CD4-positive, CD25-positive, alpha-beta regulatory T cell (primary cell): Measurements from ENCODE around the gene CCDC7. TPM values are rescaled to one million over a fixed set of nuclear protein-coding genes. Genes with fewer than 3 reads are reported as not detected.
A peak's percentile ranks its signal among the peaks of the same experiment; 100 is the strongest.
"Not testable (repeated sequence)": the region's sequence is repeated elsewhere in the genome, so short reads cannot be mapped to it uniquely, and the experiment has no call there.

ENCODE experiments used
- ATAC-seq, 2 donors: fragments of 150-1000 bp; cut with Tn5 transposase; one replicate each; pipeline ENCODE4 v1.10.0; 2021; ENCODE audit warnings: low read depth in 2 of 2, moderate number of reproducible peaks in 2 of 2, moderate library complexity in 1 of 2
- DNase-seq, 3 donors: peaks; one replicate each; pipeline versions ENCODE4 v3.0.0 to v3.0.0-alpha.2; 2012 to 2022; ENCODE audit warnings: mixed read lengths in 1 of 3
- H3K27ac ChIP-seq: one replicate; pipeline ENCODE4 v1.7.0; 2013; ENCODE audit warnings: mild to moderate bottlenecking, low read length; ENCODE audit not compliant: insufficient read depth, poor library complexity, severe bottlenecking
- H3K27me3 ChIP-seq: one replicate; pipeline ENCODE4 v1.7.0; 2013; ENCODE audit warnings: low read length; ENCODE audit not compliant: control insufficient read depth, insufficient read depth
- H3K36me3 ChIP-seq: one replicate; pipeline ENCODE4 v1.7.0; 2013; ENCODE audit warnings: mild to moderate bottlenecking, low read length, moderate library complexity; ENCODE audit not compliant: control insufficient read depth, insufficient read depth
- H3K4me1 ChIP-seq: 2 replicates; pipeline ENCODE4 v1.7.0; 2013; ENCODE audit warnings: mild to moderate bottlenecking, low read length; ENCODE audit not compliant: insufficient read depth, control insufficient read depth, poor library complexity, severe bottlenecking
- H3K4me3 ChIP-seq: one replicate; pipeline ENCODE4 v1.7.0; 2013; ENCODE audit warnings: low read depth, mild to moderate bottlenecking, low read length, moderate library complexity
- H3K9me3 ChIP-seq, 2 experiments: 1 replicate in 1 of 2; 2 replicates in 1 of 2; pipeline ENCODE4 v1.7.0; 2013; ENCODE audit warnings: low read length in 2 of 2, mild to moderate bottlenecking in 1 of 2, moderate library complexity in 1 of 2; ENCODE audit not compliant: control insufficient read depth in 2 of 2
- H3K27ac Mint-ChIP-seq, 3 donors: one replicate each; pipeline ENCODE4 v1.8.0; 2020 to 2022; ENCODE audit warnings: mild to moderate bottlenecking in 3 of 3, mixed read lengths in 3 of 3, moderate library complexity in 2 of 3
- H3K27me3 Mint-ChIP-seq: one replicate; pipeline ENCODE4 v1.8.0; 2022; ENCODE audit warnings: mild to moderate bottlenecking, mixed read lengths
- H3K36me3 Mint-ChIP-seq: one replicate; pipeline ENCODE4 v1.8.0; 2020; ENCODE audit warnings: mixed read lengths
- H3K4me1 Mint-ChIP-seq, 4 donors: one replicate each; pipeline ENCODE4 v1.8.0; 2020 to 2022; ENCODE audit warnings: mixed read lengths in 4 of 4, mild to moderate bottlenecking in 1 of 4
- H3K4me3 Mint-ChIP-seq, 4 donors: one replicate each; pipeline ENCODE4 v1.8.0; 2020 to 2022; ENCODE audit warnings: mild to moderate bottlenecking in 4 of 4, mixed read lengths in 4 of 4, moderate library complexity in 3 of 4
- H3K9me3 Mint-ChIP-seq, 7 donors: one replicate each; pipeline ENCODE4 v1.8.0; 2020 to 2022; ENCODE audit warnings: mixed read lengths in 7 of 7, mild to moderate bottlenecking in 3 of 7, moderate library complexity in 2 of 7
- polyA plus RNA-seq, 4 donors: library from polyadenylated mRNA; unstranded; fragments of 300-500 nt; fragmentation: Illumina TruSeq; gene quantifications; one replicate each; pipeline ENCODE4 v1.2.3, GENCODE V29; 2021
- total RNA-seq: library from RNA; stranded (reverse); gene quantifications from one replicate; pipeline ENCODE4 v1.2.3, GENCODE V29; 2022

The CCDC7 gene
- total and polyA plus RNA-seq, 5 donors from 2014 or later = 6.8 to 73.6 (median 29.9) TPM

DNA sequence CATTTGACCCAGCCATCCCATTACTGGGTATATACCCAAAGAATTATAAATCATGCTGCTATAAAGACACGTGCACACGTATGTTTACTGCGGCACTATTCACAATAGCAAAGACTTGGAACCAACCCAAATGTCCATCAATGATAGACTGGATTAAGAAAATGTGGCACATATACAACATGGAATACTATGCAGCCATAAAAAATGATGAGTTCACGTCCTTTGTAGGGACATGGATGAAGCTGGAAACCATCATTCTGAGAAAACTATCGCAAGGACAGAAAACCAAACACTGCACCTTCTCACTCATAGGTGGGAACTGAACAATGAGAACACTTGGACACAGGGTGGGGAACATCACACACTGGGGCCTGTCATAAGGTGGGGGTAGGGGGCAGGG lies 471.9 kb downstream of the CCDC7 start:
- H3K36me3 Mint-ChIP-seq = peaks cover 81% of the 10 kb centered on the region
- not testable (repeated sequence) for H3K9me3 Mint-ChIP-seq
- H3K36me3 ChIP-seq = peaks cover 65% of the 10 kb centered on the region

DNA sequence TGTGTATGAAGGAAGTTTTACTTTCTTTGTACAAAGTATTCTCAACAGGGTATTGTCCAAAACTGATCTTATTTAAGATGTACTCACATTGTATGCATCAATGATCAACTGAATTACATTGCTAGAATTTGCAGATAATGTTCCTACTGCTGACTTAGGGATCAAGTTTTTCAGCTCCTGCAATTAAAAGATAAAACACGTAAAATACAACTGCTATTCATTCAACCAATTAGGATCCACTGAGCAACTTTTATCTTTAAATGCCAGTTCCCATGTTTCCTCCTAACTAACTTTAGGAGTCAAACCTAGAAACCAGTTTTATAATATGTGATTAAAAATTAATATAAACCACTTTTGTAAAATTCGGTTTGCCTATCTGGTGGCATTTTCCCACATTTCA lies 476.2 kb downstream of the CCDC7 start:
- Mint-ChIP-seq H3K9me3 (peaks cover 0 to 6% (median 0%) of the 10 kb centered on the region in 7 donors), H3K4me3 (no peak overlapping the region), H3K36me3 (peaks cover 73% of the 10 kb centered on the region), H3K27me3 (no peaks in the 10 kb centered on the region), H3K4me1 (peaks cover 24 to 37% (median 33%) of the 10 kb centered on the region in 4 donors), H3K27ac (peak overlapping the region in 1 of 3 donors; percentile 29)
- Histone ChIP-seq H3K36me3 (peaks cover 91% of the 10 kb centered on the region), H3K9me3 (no peaks in the 10 kb centered on the region), H3K27ac (no peak overlapping the region), H3K27me3 (no peaks in the 10 kb centered on the region), H3K4me1 (peaks cover 5% of the 10 kb centered on the region), H3K4me3 (no peak overlapping the region)
- ATAC-seq (no peak), DNase-seq (no peak)

More for the DNA sequence above, 471.9 kb downstream of the CCDC7 start:
- not testable (repeated sequence) for H3K27ac ChIP-seq, H3K27me3 Mint-ChIP-seq, DNase-seq, H3K9me3 ChIP-seq, H3K4me1 ChIP-seq, H3K4me3 Mint-ChIP-seq, H3K4me3 ChIP-seq, H3K27ac Mint-ChIP-seq, ATAC-seq, H3K27me3 ChIP-seq
- peaks cover 27 to 44% (median 35%) of the 10 kb centered on the region in 4 donors for H3K4me1 Mint-ChIP-seq

DNA sequence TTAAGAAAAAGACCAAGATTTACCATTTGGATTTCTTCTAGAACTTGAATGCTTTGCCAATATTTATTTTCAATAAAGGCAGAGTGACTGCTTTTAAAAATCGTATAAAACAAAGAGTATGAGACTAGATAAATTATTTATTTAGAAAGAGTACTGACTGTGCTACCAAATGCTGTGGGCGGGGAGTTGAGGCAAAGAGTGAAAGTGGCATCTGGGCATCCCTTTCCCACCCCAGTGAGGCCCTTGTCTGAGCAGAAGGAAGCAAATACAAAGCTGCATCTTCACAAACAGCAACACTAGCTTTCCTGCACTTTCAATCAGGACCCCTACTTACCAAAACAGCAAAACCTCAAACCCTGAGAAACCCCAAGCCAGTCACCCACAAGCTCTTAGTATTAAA lies 477.2 kb downstream of the CCDC7 start:
- no peak for DNase-seq
- Mint-ChIP-seq H3K27me3 (no peaks in the 10 kb centered on the region), H3K4me1 (peaks cover 25 to 37% (median 35%) of the 10 kb centered on the region in 4 donors), H3K36me3 (peaks cover 74% of the 10 kb centered on the region), H3K9me3 (peaks cover 0 to 6% (median 0%) of the 10 kb centered on the region in 7 donors), H3K27ac (peak overlapping the region in 2 of 3 donors; percentile 40 to 85), H3K4me3 (no peak overlapping the region)
- Histone ChIP-seq H3K9me3 (no peaks in the 10 kb centered on the region), H3K4me1 (peaks cover 7% of the 10 kb centered on the region), H3K36me3 (peaks cover 98% of the 10 kb centered on the region), H3K4me3 (no peak overlapping the region), H3K27me3 (no peaks in the 10 kb centered on the region), H3K27ac (no peak overlapping the region)
- ATAC-seq = no peak

DNA sequence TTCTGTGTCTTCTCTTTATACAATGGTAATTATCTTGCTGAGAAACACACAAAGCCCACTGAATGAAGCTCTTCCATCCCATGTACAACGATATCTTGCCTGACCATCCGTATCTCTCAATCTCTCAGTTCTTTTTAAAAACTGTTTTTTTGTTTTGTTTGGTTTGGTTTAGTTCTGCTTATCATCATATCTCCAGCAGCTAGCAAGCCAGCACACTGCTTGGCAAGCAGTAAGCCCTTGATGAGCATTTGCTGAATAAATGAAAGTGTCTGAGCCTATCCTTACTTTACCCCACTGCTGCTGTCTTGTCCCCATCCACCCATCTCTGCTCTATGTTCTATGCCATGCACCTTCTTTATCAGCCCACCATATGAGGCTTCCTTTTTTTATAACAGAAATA lies 477.9 kb downstream of the CCDC7 start:
- peaks cover 29 to 40% (median 40%) of the 10 kb centered on the region in 4 donors for H3K4me1 Mint-ChIP-seq
- Histone ChIP-seq H3K4me3 (no peak overlapping the region), H3K27ac (peak overlapping the region; percentile 52), H3K36me3 (peaks cover 98% of the 10 kb centered on the region), H3K27me3 (no peaks in the 10 kb centered on the region), H3K9me3 (no peaks in the 10 kb centered on the region), H3K4me1 (peaks cover 8% of the 10 kb centered on the region)
- no peak overlapping the region for H3K4me3 Mint-ChIP-seq
- DNase-seq (no peak), ATAC-seq (peak in 1 of 2 donors; percentile 25)
- H3K27ac Mint-ChIP-seq = peak overlapping the region in 2 of 3 donors; percentile 40 to 50
- H3K36me3 Mint-ChIP-seq = peaks cover 75% of the 10 kb centered on the region
- peaks cover 0 to 4% (median 0%) of the 10 kb centered on the region in 7 donors for H3K9me3 Mint-ChIP-seq
- H3K27me3 Mint-ChIP-seq = no peaks in the 10 kb centered on the region

Other genes with a start within 250 kb of the CCDC7 start
- gene EPC1, start 99.0 kb upstream of the CCDC7 start, total RNA-seq = 218 TPM
- gene EPC1, start 99.0 kb upstream of the CCDC7 start, polyA plus RNA-seq = 10 to 100 TPM; 46.6 to 64.4 (median 56.8) TPM